Vagina (tissue), 2 donors: ENCODE results near the gene TTYH1.
A peak's percentile ranks its signal among the peaks of the same experiment; 100 is the strongest.

Experiments used
- POLR2A ChIP-seq, 2 donors: fragments of 450-650 bp; IDR thresholded peaks; one replicate each; pipeline ENCODE4 v1.6.1; 2017; ENCODE audit warnings: antibody characterized with exemption in 2 of 2, mild to moderate bottlenecking in 2 of 2, moderate library complexity in 2 of 2
- POLR2AphosphoS5 ChIP-seq, 2 donors: sonication (generic); formaldehyde crosslinking; IDR thresholded peaks; one replicate each; pipeline ENCODE4 v1.9.0; 2017; ENCODE audit warnings: antibody characterized with exemption in 2 of 2, mild to moderate bottlenecking in 2 of 2, low read depth in 1 of 2; ENCODE audit not compliant: insufficient read depth in 1 of 2
- TF ChIP-seq, protein P1 (sequence below), 3 experiments: fragments of 450-650 bp in 2 of 3; fragments of 200-600 bp in 1 of 3; sonication (generic) in 1 of 3; IDR thresholded peaks; one replicate each; pipeline ENCODE4 v1.5.1; 2017 to 2019; ENCODE audit warnings: antibody characterized with exemption in 3 of 3, mild to moderate bottlenecking in 2 of 3, moderate library complexity in 2 of 3

DNA sequence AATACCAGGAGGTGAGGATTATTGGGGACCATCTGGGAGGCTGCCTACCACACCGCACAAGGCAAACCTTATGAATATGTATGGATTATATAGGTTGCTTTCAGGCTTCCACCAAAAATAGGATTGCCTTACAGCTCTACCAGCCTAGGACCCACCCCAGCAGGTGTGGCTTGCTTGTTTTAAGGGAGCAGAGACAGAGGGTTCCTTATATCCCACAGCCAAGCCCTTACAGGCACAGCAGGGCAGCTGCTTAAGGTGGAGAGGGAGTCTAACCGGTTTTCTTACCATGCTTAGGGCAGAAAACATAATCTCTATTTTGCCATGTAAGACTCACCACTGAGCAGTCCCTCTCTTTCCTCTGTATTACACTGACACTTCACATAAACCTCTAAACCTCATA, 16.1 kb upstream of the TTYH1 start:
- TF ChIP-seq, protein P1, sequence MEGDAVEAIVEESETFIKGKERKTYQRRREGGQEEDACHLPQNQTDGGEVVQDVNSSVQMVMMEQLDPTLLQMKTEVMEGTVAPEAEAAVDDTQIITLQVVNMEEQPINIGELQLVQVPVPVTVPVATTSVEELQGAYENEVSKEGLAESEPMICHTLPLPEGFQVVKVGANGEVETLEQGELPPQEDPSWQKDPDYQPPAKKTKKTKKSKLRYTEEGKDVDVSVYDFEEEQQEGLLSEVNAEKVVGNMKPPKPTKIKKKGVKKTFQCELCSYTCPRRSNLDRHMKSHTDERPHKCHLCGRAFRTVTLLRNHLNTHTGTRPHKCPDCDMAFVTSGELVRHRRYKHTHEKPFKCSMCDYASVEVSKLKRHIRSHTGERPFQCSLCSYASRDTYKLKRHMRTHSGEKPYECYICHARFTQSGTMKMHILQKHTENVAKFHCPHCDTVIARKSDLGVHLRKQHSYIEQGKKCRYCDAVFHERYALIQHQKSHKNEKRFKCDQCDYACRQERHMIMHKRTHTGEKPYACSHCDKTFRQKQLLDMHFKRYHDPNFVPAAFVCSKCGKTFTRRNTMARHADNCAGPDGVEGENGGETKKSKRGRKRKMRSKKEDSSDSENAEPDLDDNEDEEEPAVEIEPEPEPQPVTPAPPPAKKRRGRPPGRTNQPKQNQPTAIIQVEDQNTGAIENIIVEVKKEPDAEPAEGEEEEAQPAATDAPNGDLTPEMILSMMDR (IDR thresholded peaks at IDR 0.05), result no peak
- TF ChIP-seq POLR2A (IDR thresholded peaks at IDR 0.05) (no peak), POLR2AphosphoS5 (IDR thresholded peaks at IDR 0.05; ENCODE audit: insufficient read depth in 1 of 2, low read depth in 1 of 2) (peak in 1 of 2 donors; percentile 35)
